NT2/D1 (cell line): ENCODE results near the gene BACE2.

ENCODE experiments used
- SUZ12 ChIP-seq: IDR thresholded peaks from 2 replicates; pipeline ENCODE4 v1.6.1; 2011; ENCODE audit not compliant: insufficient read length, insufficient read depth; ENCODE audit errors: extremely low read depth
- YY1 ChIP-seq: IDR thresholded peaks from 2 replicates; pipeline ENCODE4 v1.6.1; 2011; ENCODE audit not compliant: insufficient read length, insufficient read depth
- ZNF274 ChIP-seq: IDR thresholded peaks from 2 replicates; pipeline ENCODE4 v1.6.1; 2011; ENCODE audit warnings: mild to moderate bottlenecking, low read depth, low read length

DNA sequence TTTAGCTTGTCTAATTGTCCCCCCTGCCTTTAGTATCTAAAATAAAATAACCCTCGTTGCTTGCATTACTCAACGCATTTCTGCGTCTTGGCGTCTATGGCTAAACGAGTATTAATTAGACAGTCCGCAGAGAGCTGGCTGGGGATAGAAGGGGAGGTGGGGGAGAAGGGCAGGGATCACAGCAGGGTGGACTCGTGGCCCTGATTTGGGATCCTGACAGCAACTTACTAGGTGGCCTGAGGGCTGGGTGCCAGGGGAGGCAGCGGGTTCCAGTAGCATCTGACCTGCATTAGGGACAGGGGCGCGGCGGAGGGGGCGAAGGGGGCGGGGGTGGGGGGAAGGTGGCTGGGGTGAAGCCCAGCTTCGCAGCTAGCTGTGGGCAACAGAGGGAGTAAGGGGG lies 1.1 kb upstream of the BACE2 start:
- TF ChIP-seq YY1, result no peak
- TF ChIP-seq ZNF274, result no peak
- TF ChIP-seq SUZ12, result no peak
